ENCODE data around the gene FHIT. TPM values are rescaled to one million over a fixed set of nuclear protein-coding genes. Genes with fewer than 3 reads are reported as not detected.

The FHIT gene
- total and polyA plus RNA-seq, 2 of the 4 experiments (the other 2 are of a cell fraction) = 0.07 TPM; not detected in 1

- no peak overlapping the region for H3K4ac ChIP-seq (ENCODE audit: low read depth, low read length)
- ATAC-seq (ENCODE audit: low read depth) (no peak), DNase-seq (no peak)
- no peaks in the 10 kb centered on the region for H3K27me3 ChIP-seq (ENCODE audit: control insufficient read depth, insufficient read depth, low read length)
- H3K36me3 ChIP-seq (ENCODE audit: control insufficient read depth, insufficient read depth, low read length) = no peaks in the 10 kb centered on the region
- POLR2A ChIA-PET (ENCODE audit: unreplicated experiment) = no interaction called here
- no peaks in the 10 kb centered on the region for H3K79me1 ChIP-seq (ENCODE audit: low read depth in 1 of 2, low read length in 2 of 2)
- in situ Hi-C loops (cut with MboI; ENCODE audit: low sequenced_read_pairs) = no loop called here
- H2AK9ac ChIP-seq (replicated peaks; ENCODE audit: low read depth, low read length, poor library complexity) = no peak overlapping the region
- CTCF ChIA-PET = no interaction called here
- intact Hi-C loops (cut with micrococcal nuclease) = no loop called here
- H4K5ac ChIP-seq (ENCODE audit: low read depth, low read length) = no peak overlapping the region
- BruUV-seq (replicated peaks) = no TSS peak
- H3K14ac ChIP-seq (replicated peaks; ENCODE audit: low read depth, low read length) = no peak overlapping the region
- H2BK15ac ChIP-seq (ENCODE audit: low read depth, low read length) = no peak overlapping the region
- no peak overlapping the region for H2AFZ ChIP-seq (replicated peaks; ENCODE audit: low read length, poor library complexity)
- H4K20me1 ChIP-seq (ENCODE audit: insufficient read depth, low read length) = no peaks in the 10 kb centered on the region
- dilution Hi-C loops (cut with HindIII; ENCODE audit: low sequenced_read_pairs, unreplicated experiment) = no loop called here
- H3K4me3 ChIP-seq (ENCODE audit: insufficient read depth, low read depth, low read length) = no peak overlapping the region
- TF ChIP-seq MXI1 (IDR thresholded peaks at IDR 0.05; ENCODE audit: borderline replicate concordance, low read depth, low read length) = no peak
- no peak for TF ChIP-seq CTCF (conservative IDR thresholded peaks at IDR 0.05; ENCODE audit: low read depth, low read length)
- TF ChIP-seq POLR2A (IDR thresholded peaks at IDR 0.05; ENCODE audit: low read depth, low read length) = no peak
- no peak for TF ChIP-seq RFX5 (IDR thresholded peaks at IDR 0.05; ENCODE audit: low read depth, low read length)
- no peaks in the 10 kb centered on the region for H3K9me3 ChIP-seq (ENCODE audit: control insufficient read depth, insufficient read depth, low read length)
- no peak overlapping the region for H3K56ac ChIP-seq (ENCODE audit: extremely low read depth, insufficient read depth, low read length)
- H3K18ac ChIP-seq (ENCODE audit: low read depth, low read length) = no peak overlapping the region
- H3K4me2 ChIP-seq (ENCODE audit: low read depth, low read length) = no peak overlapping the region
- no peak overlapping the region for H2BK120ac ChIP-seq (ENCODE audit: low read depth, low read length)
- no peak overlapping the region for H2BK5ac ChIP-seq (ENCODE audit: low read depth, low read length, poor library complexity, severe bottlenecking)
- WGBS, 2 experiments (ENCODE audit: extremely low coverage in 2 of 2, insufficient read length in 1 of 2) = no CpG with 5 or more reads among the region's 2 CpGs
- H3K9me1 ChIP-seq (ENCODE audit: insufficient read depth, low read length) = no peaks in the 10 kb centered on the region
- H2BK20ac ChIP-seq (ENCODE audit: low read depth, low read length) = no peak overlapping the region
- no peaks in the 10 kb centered on the region for H3K4me1 ChIP-seq (ENCODE audit: control insufficient read depth, insufficient read depth, low read length)
- H4K8ac ChIP-seq (ENCODE audit: low read depth in 2 of 2, low read length in 2 of 2) = no peak overlapping the region
- no peak overlapping the region for H3K27ac ChIP-seq (ENCODE audit: insufficient read depth, low read length)
- H2AK5ac ChIP-seq (ENCODE audit: low read depth, low read length) = no peak overlapping the region
- no peak overlapping the region for H4K91ac ChIP-seq (ENCODE audit: insufficient read depth, low read depth, low read length)
- H3K9ac ChIP-seq (ENCODE audit: low read depth, low read length) = no peak overlapping the region
- H3K23ac ChIP-seq (ENCODE audit: low read depth, low read length) = no peak overlapping the region
These were observed 810.4 kb downstream of the FHIT start for GRCh38 chr3:60440869-60441268.
